GM12892 (cell line): ENCODE data around the gene KRTAP13-2. TPM values are rescaled to one million over a fixed set of nuclear protein-coding genes. Genes with fewer than 3 reads are reported as not detected.

Source experiments
- DNase-seq: peaks from one replicate; pipeline ENCODE4 v3.0.0; 2011; ENCODE audit not compliant: insufficient read length
- FAIRE-seq: peaks from 2 replicates; lab custom pipeline; 2011; peaks lifted over from hg19 to GRCh38; lab: Jason Lieb, UNC
- POLR2A ChIP-seq: IDR thresholded peaks from 2 replicates; pipeline ENCODE4 v1.6.1; 2011; ENCODE audit warnings: low read depth, low read length, control low read depth
- POLR2AphosphoS5 ChIP-seq: IDR thresholded peaks from 2 replicates; pipeline ENCODE4 v1.6.1; 2011; ENCODE audit warnings: low read depth, low read length, control low read depth
- TAF1 ChIP-seq: IDR thresholded peaks from 2 replicates; pipeline ENCODE4 v1.6.1; 2011; ENCODE audit warnings: low read depth, mild to moderate bottlenecking, control low read depth, low read length, borderline replicate concordance
- polyA plus RNA-seq: library from polyadenylated mRNA; unstranded; fragments of >200 nt; gene quantifications from one replicate; pipeline ENCODE4 v1.2.1, GENCODE V29; 2012; ENCODE audit warnings: missing spikeins, inconsistent platforms; ENCODE audit not compliant: missing spikeins

The KRTAP13-2 gene
- not detected for polyA plus RNA-seq

- TF ChIP-seq TAF1 (no peak), POLR2AphosphoS5 (no peak), POLR2A (no peak)
- FAIRE-seq: no peak
- no peak for DNase-seq
These were observed at the start of gene KRTAP13-2 for GRCh38 chr21:30372139-30372770. TSS of gene KRTAP13-2 (minus strand) at chr21:30372271. CDS start at chr21:30372213, 58 bp downstream.

GRCh38 chr21:30415993-30416392, 43.9 kb upstream of the KRTAP13-2 start:
- no peak for FAIRE-seq
- TF ChIP-seq POLR2A (no peak), TAF1 (no peak), POLR2AphosphoS5 (no peak)
- no peak for DNase-seq

GRCh38 chr21:30408782-30409494, 36.9 kb upstream of the KRTAP13-2 start:
- DNase-seq (no peak), FAIRE-seq (no peak)
- TF ChIP-seq POLR2AphosphoS5 (no peak), POLR2A (no peak), TAF1 (no peak)

- FAIRE-seq (no peak), DNase-seq (no peak)
- TF ChIP-seq TAF1 (no peak), POLR2A (no peak), POLR2AphosphoS5 (no peak)
These were observed 23.7 kb upstream of the KRTAP13-2 start, which contains the start of gene KRTAP13-1 for GRCh38 chr21:30395731-30396130. TSS of gene KRTAP13-1 (plus strand) at chr21:30396031. CDS start at chr21:30396087, 56 bp downstream.

GRCh38 chr21:30391492-30392025, 19.5 kb upstream of the KRTAP13-2 start:
- DNase-seq: no peak
- no peak for TF ChIP-seq POLR2A
- no peak for TF ChIP-seq POLR2AphosphoS5
- TF ChIP-seq TAF1: no peak
- no peak for FAIRE-seq

GRCh38 chr21:30382201-30382600, 10.1 kb upstream of the KRTAP13-2 start:
- no peak for FAIRE-seq
- TF ChIP-seq POLR2A (no peak), TAF1 (no peak), POLR2AphosphoS5 (no peak)
- DNase-seq: no peak

DNA sequence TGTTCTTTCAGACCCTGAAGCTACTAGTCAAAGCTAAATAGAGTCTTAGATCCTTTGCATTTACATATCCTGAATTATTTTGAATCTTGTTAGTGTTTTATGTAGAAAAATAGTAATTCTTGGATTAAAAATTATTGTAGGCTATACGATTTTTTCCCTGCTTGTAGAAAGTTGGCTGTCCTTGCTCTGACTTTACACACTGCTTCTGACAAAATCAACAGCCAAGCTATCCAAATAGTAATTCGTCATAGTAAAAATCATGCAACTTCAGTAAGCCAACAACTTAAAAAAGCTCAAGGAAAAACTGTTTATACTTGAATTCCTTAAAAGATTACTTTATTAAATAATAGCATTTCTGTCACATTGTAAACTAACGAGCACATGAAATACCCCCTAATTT, 16.2 kb downstream of the KRTAP13-2 start:
- TF ChIP-seq POLR2AphosphoS5: no peak
- no peak for TF ChIP-seq TAF1
- TF ChIP-seq POLR2A: no peak
- no peak for FAIRE-seq
- no peak for DNase-seq

DNA sequence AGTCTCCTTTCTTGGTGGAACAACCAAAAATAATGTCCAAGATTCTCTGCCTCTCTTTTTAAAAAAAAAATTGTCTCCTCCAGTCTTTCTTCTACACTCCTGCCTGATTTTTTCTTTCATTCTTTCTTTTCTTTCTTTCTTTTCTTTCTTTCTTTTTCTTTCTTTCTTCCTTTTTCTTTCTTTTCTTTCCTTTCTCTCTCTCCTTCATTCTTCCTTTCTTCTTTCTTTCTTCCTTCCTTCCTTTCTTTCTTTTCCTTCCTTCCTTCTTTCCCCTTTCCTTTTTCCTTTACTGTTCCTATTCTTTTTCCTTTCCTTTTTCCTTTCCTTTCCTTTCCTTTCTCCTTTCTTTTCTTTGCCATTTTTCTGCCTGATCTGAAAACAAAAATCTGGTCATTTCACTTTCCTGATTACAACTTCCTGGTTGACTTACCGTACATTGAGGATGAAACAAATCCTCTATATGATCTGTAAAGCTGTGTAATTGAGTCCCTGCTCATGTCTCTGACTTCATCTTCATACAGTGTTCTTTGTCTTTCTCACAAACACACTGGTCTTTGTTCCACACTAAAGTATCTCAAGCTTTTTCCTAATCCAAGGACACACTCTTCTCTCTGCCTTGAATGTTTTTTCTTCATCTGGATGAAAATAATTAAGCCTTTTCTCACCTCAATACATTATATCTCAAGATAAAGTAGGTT, 17.6 kb downstream of the KRTAP13-2 start:
- DNase-seq (no peak), FAIRE-seq (no peak)
- TF ChIP-seq POLR2AphosphoS5: no peak
- TF ChIP-seq POLR2A: no peak
- no peak for TF ChIP-seq TAF1

GRCh38 chr21:30351534-30351933, 20.5 kb downstream of the KRTAP13-2 start:
- FAIRE-seq: no peak

DNA sequence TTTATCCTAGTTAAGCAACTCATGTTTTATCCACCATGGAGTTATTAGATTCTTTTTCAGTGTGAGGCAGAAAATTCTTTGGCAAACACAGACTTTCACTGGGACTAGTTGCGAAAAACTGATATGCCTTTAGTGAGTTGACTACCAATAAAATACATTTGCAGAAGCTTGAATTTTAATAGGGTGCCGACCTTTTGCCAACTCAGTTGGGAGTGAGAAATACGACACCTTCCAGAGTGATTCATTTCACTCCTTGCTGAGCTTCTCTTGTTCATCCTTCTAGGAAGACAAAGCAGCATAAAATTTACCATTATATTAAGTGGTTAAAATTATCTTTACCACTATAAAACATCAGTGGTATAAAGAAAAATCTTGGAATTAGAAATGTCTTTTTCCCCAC, 22.5 kb downstream of the KRTAP13-2 start:
- TF ChIP-seq POLR2AphosphoS5 (no peak), TAF1 (no peak), POLR2A (no peak)
- FAIRE-seq (no peak), DNase-seq (no peak)

More at GRCh38 chr21:30351534-30351933, 20.5 kb downstream of the KRTAP13-2 start:
- TF ChIP-seq POLR2A: no peak
- no peak for TF ChIP-seq TAF1
- TF ChIP-seq POLR2AphosphoS5: no peak
- no peak for DNase-seq

- no peak for TF ChIP-seq TAF1
- no peak for TF ChIP-seq POLR2AphosphoS5
- TF ChIP-seq POLR2A: no peak
- no peak for FAIRE-seq
- no peak for DNase-seq
These were observed 23.6 kb downstream of the KRTAP13-2 start, which contains the start of gene KRTAP23-1 for GRCh38 chr21:30348506-30348905. TSS of gene KRTAP23-1 (minus strand) at chr21:30348606. CDS start at chr21:30348606, 0 bp downstream.
